Duodenal mucosa (tissue), 2 donors: ENCODE results near the gene FAM161B.
"Not testable (repeated sequence)": the region's sequence is repeated elsewhere in the genome, so short reads cannot be mapped to it uniquely, and the experiment has no call there.

Experiments
- H3K27ac ChIP-seq: one replicate; pipeline ENCODE4 v1.7.0; 2013; ENCODE audit warnings: low read depth, low read length
- H3K27me3 ChIP-seq, 2 donors: one replicate each; pipeline ENCODE4 v1.7.0; 2013; ENCODE audit warnings: low read length in 2 of 2, control low read depth in 1 of 2; ENCODE audit not compliant: insufficient read depth in 2 of 2, control insufficient read depth in 1 of 2
- H3K36me3 ChIP-seq, 2 donors: one replicate each; pipeline ENCODE4 v1.7.0; 2013; ENCODE audit warnings: low read length in 2 of 2, control low read depth in 1 of 2; ENCODE audit not compliant: insufficient read depth in 2 of 2, control insufficient read depth in 1 of 2
- H3K4me1 ChIP-seq, 2 donors: one replicate each; pipeline ENCODE4 v1.7.0; 2013; ENCODE audit warnings: low read length in 2 of 2, control low read depth in 1 of 2; ENCODE audit not compliant: insufficient read depth in 2 of 2, control insufficient read depth in 1 of 2
- H3K4me3 ChIP-seq, 2 donors: one replicate each; pipeline ENCODE4 v1.7.0; 2013; ENCODE audit warnings: low read length in 2 of 2, low read depth in 1 of 2
- H3K9ac ChIP-seq, 2 donors: one replicate each; pipeline ENCODE4 v1.7.0; 2013; ENCODE audit warnings: low read length in 2 of 2, low read depth in 1 of 2
- H3K9me3 ChIP-seq, 2 donors: one replicate each; pipeline ENCODE4 v1.7.0; 2013; ENCODE audit warnings: low read length in 2 of 2, control low read depth in 1 of 2; ENCODE audit not compliant: control insufficient read depth in 1 of 2

Gene FAM161B

GRCh38 chr14:73949752-73950734 lies at the start of gene FAM161B, which contains the start of gene COQ6:
FAM161B (minus strand) TSS chr14:73950094; CDS start chr14:73950026, 68 bp downstream.
COQ6 (plus strand) TSS chr14:73950302; CDS start chr14:73950333, 31 bp downstream.
- no peaks in the 10 kb centered on the region for H3K9me3 ChIP-seq
- H3K4me3 ChIP-seq, result peak within 1 kb of the TSS; percentile 92 to 99
- H3K36me3 ChIP-seq, result peaks cover 6 to 18% of the 10 kb centered on the region in 2 donors
- peaks cover 6 to 17% of the 10 kb centered on the region in 2 donors for H3K4me1 ChIP-seq
- H3K9ac ChIP-seq, result peak within 1 kb of the TSS; percentile 84 to 98
- H3K27ac ChIP-seq, result peak within 1 kb of the TSS; percentile 87
- no peaks in the 10 kb centered on the region for H3K27me3 ChIP-seq

- H3K9me3 ChIP-seq, result no peaks in the 10 kb centered on the region
- H3K9ac ChIP-seq, result peak overlapping the region; percentile 4 to 15
- H3K27me3 ChIP-seq, result no peaks in the 10 kb centered on the region
- H3K4me1 ChIP-seq, result peaks cover 19 to 22% of the 10 kb centered on the region in 2 donors
- peak overlapping the region in 1 of 2 donors; percentile 0 for H3K4me3 ChIP-seq
- peaks cover 0 to 9% of the 10 kb centered on the region in 2 donors for H3K36me3 ChIP-seq
- peak overlapping the region; percentile 26 for H3K27ac ChIP-seq
Observed at GRCh38 chr14:73998726-73999125, 48.8 kb upstream of the FAM161B start.

- peak overlapping the region in 1 of 2 donors; percentile 15 for H3K9ac ChIP-seq
- H3K4me1 ChIP-seq, result peaks cover 19 to 22% of the 10 kb centered on the region in 2 donors
- peak overlapping the region; percentile 0 to 4 for H3K4me3 ChIP-seq
- H3K27ac ChIP-seq, result peak overlapping the region; percentile 54
- no peaks in the 10 kb centered on the region for H3K27me3 ChIP-seq
- no peaks in the 10 kb centered on the region for H3K9me3 ChIP-seq
- H3K36me3 ChIP-seq, result peaks cover 0 to 4% of the 10 kb centered on the region in 2 donors
Observed at GRCh38 chr14:73997944-73998447, 48.1 kb upstream of the FAM161B start.

- no peaks in the 10 kb centered on the region for H3K27me3 ChIP-seq
- peak overlapping the region; percentile 22 to 53 for H3K9ac ChIP-seq
- peak overlapping the region; percentile 23 to 32 for H3K4me3 ChIP-seq
- peak overlapping the region; percentile 68 for H3K27ac ChIP-seq
- H3K4me1 ChIP-seq, result peaks cover 19 to 22% of the 10 kb centered on the region in 2 donors
- H3K9me3 ChIP-seq, result no peaks in the 10 kb centered on the region
- H3K36me3 ChIP-seq, result peaks cover 0 to 2% of the 10 kb centered on the region in 2 donors
Observed at GRCh38 chr14:73997108-73997943, 47.4 kb upstream of the FAM161B start.

GRCh38 chr14:73996731-73997107 lies 46.8 kb upstream of the FAM161B start:
- Histone ChIP-seq H3K27ac (peak overlapping the region; percentile 68), H3K9me3 (no peaks in the 10 kb centered on the region), H3K36me3 (peaks cover 0 to 2% of the 10 kb centered on the region in 2 donors), H3K4me3 (peak overlapping the region; percentile 32 to 63), H3K27me3 (no peaks in the 10 kb centered on the region), H3K4me1 (peaks cover 19 to 22% of the 10 kb centered on the region in 2 donors), H3K9ac (peak overlapping the region; percentile 42 to 53)

GRCh38 chr14:73995977-73996378 lies 46.1 kb upstream of the FAM161B start:
- peak overlapping the region; percentile 59 to 63 for H3K4me3 ChIP-seq
- H3K36me3 ChIP-seq, result peaks cover 0 to 2% of the 10 kb centered on the region in 2 donors
- no peaks in the 10 kb centered on the region for H3K9me3 ChIP-seq
- H3K4me1 ChIP-seq, result peaks cover 19 to 22% of the 10 kb centered on the region in 2 donors
- peak overlapping the region; percentile 26 for H3K27ac ChIP-seq
- peak overlapping the region; percentile 42 to 53 for H3K9ac ChIP-seq
- no peaks in the 10 kb centered on the region for H3K27me3 ChIP-seq

GRCh38 chr14:73994926-73995325 lies 45.0 kb upstream of the FAM161B start:
- not testable (repeated sequence) for H3K9ac ChIP-seq, H3K27ac ChIP-seq
- peak overlapping the region; percentile 37 to 43 for H3K4me3 ChIP-seq

GRCh38 chr14:73991092-73991491 lies 41.2 kb upstream of the FAM161B start:
- H3K27me3 ChIP-seq, result no peaks in the 10 kb centered on the region
- H3K27ac ChIP-seq, result no peak overlapping the region
- peaks cover 0 to 7% of the 10 kb centered on the region in 2 donors for H3K4me1 ChIP-seq
- H3K9ac ChIP-seq, result no peak overlapping the region
- no peak overlapping the region for H3K4me3 ChIP-seq
- H3K36me3 ChIP-seq, result peaks cover 14 to 23% of the 10 kb centered on the region in 2 donors
- no peaks in the 10 kb centered on the region for H3K9me3 ChIP-seq

More at GRCh38 chr14:73994926-73995325, 45.0 kb upstream of the FAM161B start:
- not testable (repeated sequence) for H3K36me3 ChIP-seq, H3K9me3 ChIP-seq, H3K27me3 ChIP-seq
- H3K4me1 ChIP-seq, result peaks cover 19 to 22% of the 10 kb centered on the region in 2 donors

GRCh38 chr14:73988656-73989055 lies 38.8 kb upstream of the FAM161B start:
- H3K27ac ChIP-seq, H3K4me3 ChIP-seq, H3K9me3 ChIP-seq, H3K4me1 ChIP-seq, H3K9ac ChIP-seq, H3K27me3 ChIP-seq: not testable (repeated sequence)
- H3K36me3 ChIP-seq, result peaks cover 18 to 33% of the 10 kb centered on the region in 2 donors
